Stimulated activated CD4-positive, alpha-beta T cell treated with anti-CD3 and anti-CD28 coated beads, TNF-alpha, amount 100 ng/mL, for 4 hours (primary cell): ENCODE measurements around the gene GPR50.

ENCODE experiments used
- DNase-seq, 3 experiments: peaks; one replicate each; pipeline ENCODE4 v3.0.0-alpha.2; 2020; ENCODE audit warnings: low read depth in 3 of 3

GPR50 gene

DNA sequence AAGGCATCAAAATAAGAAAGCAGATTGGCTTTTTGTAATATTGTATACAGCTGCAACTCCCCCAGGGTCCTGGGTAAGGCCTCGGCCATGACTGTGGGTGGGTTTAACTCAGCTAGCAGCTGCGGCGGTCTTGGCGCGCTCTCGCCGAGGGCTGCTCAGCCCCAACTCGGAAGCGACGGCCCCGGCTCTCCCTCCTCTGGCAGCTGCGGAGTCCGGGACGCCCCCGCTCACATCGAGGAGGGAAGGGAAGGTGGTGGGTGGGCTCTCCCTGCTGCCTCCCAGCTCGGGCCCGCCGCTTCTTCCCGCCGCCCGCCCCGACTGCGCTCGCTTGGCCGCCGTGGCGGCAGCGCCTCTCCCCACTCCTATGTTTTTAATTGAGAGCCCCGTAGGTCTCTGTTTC is 51.2 kb downstream of the GPR50 start:
- DNase-seq: no peak

- no peak for DNase-seq
Observed at GRCh38 chrX:151228935-151229334, 52.6 kb downstream of the GPR50 start.
